GM19455 (cell line): ENCODE data around the gene HMGN1.
A peak's percentile ranks its signal among the peaks of the same experiment; 100 is the strongest.
"Not testable (repeated sequence)": the region's sequence is repeated elsewhere in the genome, so short reads cannot be mapped to it uniquely, and the experiment has no call there.

Experiments
- ATAC-seq: cut with Tn5 transposase; IDR thresholded peaks from one replicate; pipeline ENCODE4 v1.9.1; 2021; ENCODE audit not compliant: unreplicated experiment

The HMGN1 gene, protein sequence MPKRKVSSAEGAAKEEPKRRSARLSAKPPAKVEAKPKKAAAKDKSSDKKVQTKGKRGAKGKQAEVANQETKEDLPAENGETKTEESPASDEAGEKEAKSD

DNA sequence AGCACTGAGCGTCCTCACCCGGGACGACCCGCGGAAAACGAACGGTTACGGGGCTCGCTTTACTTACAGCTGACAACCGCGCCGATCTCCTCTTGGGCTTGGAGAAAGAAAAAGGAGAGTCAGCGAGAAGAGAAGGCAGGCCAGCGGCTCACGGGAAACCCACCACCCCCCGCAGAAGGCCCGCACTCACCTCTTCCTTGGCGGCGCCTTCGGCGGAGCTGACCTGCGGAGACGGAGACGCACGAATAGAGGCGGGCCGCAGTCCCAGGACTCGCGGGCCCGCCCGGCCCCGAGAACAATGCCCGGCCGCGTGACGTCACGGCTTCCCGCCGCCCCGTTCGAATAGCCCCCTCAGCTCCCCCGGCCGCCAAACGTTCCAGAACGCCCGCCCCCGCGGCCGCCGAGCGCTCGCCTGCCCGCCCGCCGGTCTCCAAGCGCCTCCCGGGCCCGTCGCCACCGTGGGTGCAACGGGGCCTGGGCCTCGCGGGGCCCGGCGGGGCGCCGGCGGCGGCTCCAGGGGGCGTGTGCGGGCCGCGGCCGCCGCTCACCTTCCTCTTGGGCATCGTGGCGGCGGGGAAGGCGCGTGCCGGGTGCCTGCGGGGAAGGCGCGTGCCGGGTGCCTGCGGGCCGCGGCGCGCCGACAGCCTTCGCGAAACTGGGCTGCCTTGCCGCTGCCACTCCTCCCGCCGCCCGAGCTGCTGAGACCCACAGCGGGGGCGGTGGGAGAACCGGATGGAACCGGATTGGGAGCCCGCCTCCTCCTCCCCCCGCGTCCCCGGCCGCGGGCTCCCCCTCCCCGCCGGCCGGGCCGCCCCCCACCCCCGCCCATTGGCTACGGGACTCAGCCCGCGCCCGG lies at the start of gene HMGN1:
TSS of gene HMGN1 (minus strand) at position 734 of the 856 bp plus-strand sequence. CDS start at position 563, 171 bp downstream.
- peak; percentile 50 for ATAC-seq

DNA sequence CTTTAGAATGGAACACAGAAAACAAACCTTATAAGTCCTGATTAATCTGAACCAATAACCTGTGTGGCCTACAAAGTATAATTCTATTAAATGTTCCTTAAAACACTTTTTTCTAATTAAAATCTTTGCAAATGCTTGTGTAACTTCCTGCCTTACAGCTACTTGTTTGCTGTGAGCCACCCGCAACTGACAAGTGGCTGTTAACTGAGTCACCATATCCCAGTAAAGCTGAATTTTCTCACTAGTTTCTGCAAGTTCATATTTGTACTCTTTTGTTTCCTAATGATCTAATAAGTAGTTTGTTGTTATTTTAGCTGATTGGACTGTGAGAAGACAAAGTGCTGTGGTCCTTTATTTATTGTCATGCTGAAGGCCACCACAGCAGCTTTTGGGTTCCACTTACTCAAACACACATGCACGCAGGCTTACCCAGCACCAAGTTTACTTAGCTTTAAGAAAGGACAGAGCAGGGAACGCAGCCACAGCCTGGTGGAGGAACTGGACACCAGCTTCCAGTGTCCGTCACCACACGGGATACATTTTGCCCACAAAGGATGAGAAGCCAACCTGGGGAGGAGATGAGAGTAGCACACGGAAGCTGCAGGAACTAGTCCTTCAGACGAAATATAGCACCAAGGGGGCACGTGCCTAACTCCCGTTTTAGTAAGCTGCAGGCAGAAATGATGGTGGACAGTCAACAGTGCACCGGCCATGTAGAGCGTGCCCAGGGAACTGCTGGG lies 48.9 kb upstream of the HMGN1 start:
- ATAC-seq = no peak

DNA sequence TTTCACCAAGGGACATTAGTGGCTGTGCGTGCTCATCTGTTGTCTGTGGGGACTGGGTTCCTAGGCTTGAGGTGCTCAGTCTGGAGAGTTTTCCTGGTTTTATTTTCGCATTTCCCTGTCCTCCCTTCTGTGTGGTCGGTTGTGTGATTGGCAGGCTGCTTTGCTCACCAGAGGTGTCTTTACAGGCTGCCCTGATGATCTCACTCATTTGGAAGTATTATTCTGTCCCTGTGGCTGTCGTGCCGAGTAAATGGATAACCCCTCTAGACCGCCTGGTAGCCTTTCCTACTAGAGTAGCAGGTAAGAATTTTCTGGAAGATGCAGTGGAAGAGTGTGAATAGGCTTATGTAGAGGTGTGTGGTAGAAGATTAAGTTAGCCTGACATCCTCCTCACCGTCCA lies 44.1 kb upstream of the HMGN1 start:
- no peak for ATAC-seq

DNA sequence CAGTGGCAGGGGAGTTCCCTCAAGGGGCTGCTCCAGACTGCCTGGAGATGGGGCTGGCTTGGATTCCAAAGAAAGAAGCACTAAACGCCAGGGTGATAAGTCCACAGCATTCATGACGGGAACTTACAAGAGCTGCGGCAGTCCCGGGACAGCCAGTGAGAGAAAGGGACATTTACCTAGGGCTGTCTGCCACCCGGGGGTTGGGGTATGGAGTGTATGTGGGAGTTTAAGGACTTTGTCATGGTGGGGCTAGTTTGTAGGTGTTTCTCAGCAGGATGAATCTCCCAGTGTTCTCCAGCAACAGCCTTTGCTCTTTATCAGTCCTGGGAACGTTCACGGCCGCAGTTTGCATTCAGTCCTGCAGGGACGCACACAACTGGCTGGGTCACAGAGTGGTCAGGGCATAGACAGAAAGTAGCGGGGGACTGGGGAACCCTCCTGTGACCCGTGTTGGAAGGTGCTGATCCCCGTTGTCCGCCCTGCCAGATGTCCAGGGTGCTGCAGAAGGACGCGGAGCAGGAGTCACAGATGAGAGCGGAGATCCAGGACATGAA lies 41.4 kb upstream of the HMGN1 start:
- ATAC-seq = no peak

GRCh38 chr21:39388811-39389155 lies 39.9 kb upstream of the HMGN1 start:
- ATAC-seq = peak; percentile 16

DNA sequence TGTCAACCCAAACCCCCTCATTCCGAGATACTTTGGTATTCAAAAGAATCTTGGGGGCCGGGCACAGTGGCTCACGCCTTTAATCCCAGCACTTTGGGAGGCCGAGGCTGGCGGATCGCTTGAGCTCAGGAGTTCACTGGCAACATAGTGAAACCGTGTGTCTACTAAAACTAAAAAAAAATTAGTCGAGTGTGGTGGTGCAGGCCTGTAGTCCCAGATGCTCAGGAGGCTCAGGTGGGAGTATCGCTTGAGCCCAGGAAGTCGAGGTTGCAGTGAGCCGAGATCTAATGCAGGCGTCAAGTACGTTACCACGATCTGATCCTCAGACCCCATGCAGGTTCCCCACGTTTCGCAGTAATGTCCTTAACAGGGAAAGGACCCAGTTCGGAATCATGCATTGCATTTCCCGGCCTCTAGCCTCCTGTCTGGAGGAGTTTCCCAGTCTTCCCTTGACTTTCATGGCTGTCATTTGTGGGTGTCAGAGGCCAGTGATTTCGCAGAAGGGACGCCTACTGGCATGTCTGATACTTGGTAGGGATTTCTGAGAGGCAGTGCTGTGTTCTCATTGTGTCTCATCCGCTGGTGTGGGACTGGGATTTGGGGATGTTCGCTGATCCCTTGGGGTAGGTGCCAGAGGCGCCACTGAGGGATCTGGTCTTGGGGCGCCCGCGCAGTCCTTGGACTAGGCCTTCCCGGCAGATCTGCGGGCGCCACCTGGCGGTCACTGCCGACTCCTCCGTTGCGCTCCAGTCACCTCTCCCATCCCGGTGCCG lies 39.3 kb upstream of the HMGN1 start:
- ATAC-seq = peak; percentile 83

DNA sequence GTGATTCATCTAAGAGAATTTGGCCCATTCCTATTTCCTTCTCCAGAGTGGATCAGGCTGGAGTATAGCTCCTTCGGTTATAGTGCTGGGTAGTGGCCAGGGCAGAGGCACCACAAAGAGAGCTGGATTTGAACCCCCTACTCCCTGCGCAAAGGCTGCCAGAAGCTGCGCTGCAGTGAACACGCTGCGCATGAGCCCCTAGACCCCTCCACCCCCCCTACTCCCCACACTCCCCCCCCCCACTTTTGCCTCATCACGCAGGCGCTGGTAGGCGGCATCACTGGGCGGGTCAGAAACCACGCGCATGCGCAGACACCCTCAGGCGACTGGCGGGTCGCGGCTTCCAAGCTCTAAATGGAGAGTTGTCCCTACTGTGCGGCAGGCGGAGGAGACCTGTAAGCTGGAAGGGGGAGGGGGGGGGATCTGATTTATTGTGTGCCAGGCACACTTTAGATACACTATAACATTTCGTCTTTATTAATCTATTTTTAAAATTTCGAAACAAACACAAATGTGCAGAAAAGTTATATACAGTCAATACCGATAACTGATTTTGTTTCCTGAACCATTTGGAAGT lies 38.7 kb upstream of the HMGN1 start:
- no peak for ATAC-seq

DNA sequence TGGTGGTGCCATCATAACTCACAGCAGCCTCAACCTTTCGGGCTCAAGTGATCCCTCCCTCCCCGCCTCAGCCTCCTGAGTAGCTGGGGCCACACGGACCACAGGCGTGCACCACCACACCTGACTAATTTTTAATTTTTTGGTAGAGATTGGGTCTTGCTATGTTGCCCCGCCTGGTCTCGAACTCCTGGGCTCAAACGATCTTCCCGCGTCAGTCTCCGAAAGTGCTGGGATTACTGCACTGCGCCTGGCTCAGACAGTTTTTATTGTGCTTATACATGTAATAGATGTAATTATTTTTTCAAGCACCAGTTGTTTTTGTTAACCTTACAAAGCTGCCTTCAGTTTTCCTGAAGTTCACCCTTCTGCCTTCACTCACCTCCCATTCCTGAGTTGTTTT lies 38.0 kb upstream of the HMGN1 start:
- no peak for ATAC-seq

GRCh38 chr21:39386194-39386593 lies 37.3 kb upstream of the HMGN1 start:
- no peak for ATAC-seq

DNA sequence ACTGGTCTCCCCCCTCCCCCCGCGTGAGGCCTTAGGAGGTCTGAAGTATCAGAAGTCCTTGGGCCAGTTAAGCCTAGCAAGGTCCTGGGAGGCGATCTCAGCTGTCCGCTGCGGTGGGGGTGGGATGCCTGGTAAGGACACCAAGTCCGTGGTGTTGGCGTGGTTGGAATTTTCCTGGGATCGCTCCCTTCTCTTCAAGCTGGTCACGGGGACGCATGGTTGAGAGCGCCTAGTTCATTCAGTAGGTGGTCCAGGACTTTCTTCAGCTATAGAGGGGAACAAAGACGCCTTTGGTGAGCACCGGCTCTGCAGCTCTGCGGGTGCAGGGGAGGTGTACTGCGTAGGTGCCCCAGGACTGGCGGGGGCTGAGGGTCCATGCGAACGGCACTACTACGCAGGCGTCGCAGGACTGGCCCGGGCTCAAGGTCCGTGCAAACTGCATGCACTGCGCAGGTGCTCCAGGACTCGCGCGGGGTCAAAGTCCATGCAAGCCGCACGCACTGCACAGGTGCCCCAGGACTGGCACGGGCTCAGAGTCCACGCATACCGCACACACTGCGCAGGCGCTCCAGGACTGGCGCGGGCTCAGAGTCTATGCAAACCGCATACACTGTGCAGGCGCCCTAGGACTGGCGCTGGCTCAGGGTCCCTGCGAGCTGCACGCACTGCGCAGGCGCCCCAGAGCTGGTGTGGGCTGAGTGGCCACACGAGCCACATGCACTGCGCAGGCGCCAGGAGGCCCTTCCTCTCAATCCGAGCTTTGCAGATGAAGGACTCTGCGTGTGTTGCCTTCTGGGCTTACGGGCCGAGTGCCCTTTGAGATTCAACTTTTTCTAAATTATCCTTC lies 36.6 kb upstream of the HMGN1 start:
- no peak for ATAC-seq

GRCh38 chr21:39384674-39385298 lies 35.9 kb upstream of the HMGN1 start:
- no peak for ATAC-seq

DNA sequence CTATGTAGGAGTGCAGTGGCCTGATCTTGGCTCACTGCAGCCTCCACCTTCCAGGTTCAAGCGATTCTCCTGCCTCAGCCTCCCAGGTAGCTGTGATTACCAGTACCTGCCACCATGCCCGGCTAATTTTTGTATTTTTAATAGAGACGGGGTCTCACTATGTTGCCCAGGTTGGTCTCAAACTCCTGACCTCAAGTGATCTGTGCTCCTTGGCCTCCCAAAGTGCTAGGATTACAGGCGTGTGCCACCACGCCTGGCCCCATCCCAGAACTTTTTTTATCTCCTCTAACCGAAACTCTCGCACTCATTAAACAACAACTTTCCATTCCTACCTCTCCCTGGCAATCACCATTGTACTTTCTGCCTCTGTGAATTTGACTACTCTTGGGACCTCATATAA lies 33.2 kb upstream of the HMGN1 start:
- not testable (repeated sequence) for ATAC-seq

- no peak for ATAC-seq
These were observed 32.1 kb upstream of the HMGN1 start for GRCh38 chr21:39381009-39381408.

DNA sequence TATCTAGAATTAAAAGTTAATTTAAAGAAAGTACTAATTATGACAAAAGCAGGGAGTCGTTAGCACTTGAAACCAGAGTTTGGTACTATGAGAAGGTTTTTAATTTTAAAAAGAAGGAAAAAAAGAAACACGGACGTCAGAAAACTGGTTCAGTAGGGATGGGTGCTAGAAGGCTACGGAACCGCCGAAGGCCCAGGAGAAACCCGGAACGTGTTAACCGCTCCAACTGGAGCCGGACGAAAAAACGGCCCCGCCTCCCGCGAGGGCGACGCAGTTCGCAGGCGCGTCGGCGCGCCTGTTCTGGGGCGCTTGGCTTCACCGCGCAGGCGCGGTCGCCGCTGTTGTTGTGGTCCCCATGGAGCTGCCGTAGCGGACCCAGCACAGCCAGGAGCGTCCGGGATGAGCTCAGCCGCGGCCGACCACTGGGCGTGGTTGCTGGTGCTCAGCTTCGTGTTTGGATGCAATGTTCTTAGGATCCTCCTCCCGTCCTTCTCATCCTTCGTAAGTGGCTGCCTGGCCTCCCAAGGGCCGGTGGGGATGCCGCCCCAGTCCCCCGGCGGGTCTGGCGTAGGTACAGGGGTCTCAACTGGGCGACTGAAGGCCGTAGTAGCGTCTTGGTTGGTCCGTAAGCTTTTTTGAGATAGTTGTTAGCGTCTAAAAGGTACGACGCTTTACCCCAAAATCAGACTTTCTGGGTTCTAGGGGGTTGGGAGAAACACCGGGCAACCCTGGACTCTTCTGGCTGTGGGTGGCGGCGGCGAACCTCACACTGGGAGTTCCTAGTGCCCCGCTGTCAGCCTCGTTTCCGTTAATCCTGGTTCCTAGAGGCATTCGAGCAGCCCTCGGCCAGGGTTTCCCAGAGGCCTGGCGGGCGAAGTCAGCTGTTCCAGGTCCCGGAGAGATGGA lies 31.4 kb upstream of the HMGN1 start:
- ATAC-seq = peak; percentile 92

- ATAC-seq = no peak
These were observed 28.7 kb upstream of the HMGN1 start for GRCh38 chr21:39377444-39378050.

- ATAC-seq = no peak
These were observed 26.6 kb upstream of the HMGN1 start for GRCh38 chr21:39375446-39375845.

DNA sequence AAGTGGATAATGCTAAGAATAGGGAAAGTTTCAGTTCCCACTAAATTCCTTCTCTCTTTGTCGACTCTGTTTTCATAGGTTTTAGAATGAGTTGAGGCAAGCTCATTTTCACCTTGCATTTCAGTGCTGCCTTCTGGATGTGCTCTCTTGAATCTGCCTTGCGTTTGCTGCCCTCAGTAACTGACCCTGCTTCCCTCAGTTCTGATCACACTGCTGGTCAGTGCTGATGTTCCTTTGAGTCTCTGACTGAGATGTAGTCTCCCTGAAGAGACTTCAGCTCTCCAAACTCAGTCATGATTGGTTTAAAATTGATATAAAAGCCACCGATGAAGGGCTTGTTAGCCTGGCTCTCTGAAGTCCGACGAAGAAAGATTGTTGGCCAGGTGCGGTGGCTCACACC lies 25.2 kb upstream of the HMGN1 start:
- no peak for ATAC-seq

DNA sequence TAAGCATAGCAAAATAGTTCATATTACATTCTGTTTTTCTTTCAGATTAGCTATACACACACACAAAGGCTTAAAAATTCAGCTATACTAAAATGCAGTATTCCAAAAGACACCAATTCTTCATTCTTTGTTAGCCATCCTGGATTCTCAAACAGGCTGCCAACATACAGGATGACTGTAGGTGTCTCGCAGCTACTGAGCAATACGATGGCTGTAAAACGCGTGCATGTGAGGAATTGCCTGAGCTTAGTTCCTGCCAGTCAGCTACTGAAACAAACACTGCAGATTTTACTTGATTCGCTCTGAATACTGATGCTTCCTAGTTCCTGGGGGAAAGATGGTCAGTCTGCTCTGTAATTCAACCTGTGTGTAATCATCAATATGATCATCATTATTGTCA lies 24.7 kb upstream of the HMGN1 start:
- no peak for ATAC-seq
